Endodermal cell (in vitro differentiated cells): ENCODE data around the gene CACNA1H. TPM values are rescaled to one million over a fixed set of nuclear protein-coding genes. Genes with fewer than 3 reads are reported as not detected.
A peak's percentile ranks its signal among the peaks of the same experiment; 100 is the strongest.

ENCODE experiments used
- DNase-seq: peaks from one replicate; pipeline ENCODE4 v3.0.0-alpha.2; 2017
- H3K27ac ChIP-seq: 2 replicates; pipeline ENCODE4 v1.5.1; 2013; ENCODE audit warnings: mild to moderate bottlenecking, low read depth, low read length, moderate library complexity
- H3K27me3 ChIP-seq: 2 replicates; pipeline ENCODE4 v1.6.1; 2013; ENCODE audit warnings: mild to moderate bottlenecking, low read length, moderate library complexity; ENCODE audit not compliant: insufficient read depth, control insufficient read depth, poor library complexity, severe bottlenecking
- H3K36me3 ChIP-seq: 2 replicates; pipeline ENCODE4 v1.7.0; 2013; ENCODE audit warnings: mild to moderate bottlenecking, low read length, moderate library complexity; ENCODE audit not compliant: control insufficient read depth, insufficient read depth
- H3K4me1 ChIP-seq: one replicate; pipeline ENCODE4 v1.7.0; 2013; ENCODE audit warnings: low read length; ENCODE audit not compliant: control insufficient read depth, insufficient read depth
- H3K4me3 ChIP-seq: 2 replicates; pipeline ENCODE4 v1.5.1; 2013; ENCODE audit warnings: mild to moderate bottlenecking, low read length, moderate library complexity
- H3K9ac ChIP-seq: 2 replicates; pipeline ENCODE4 v1.6.1; 2013; ENCODE audit warnings: mild to moderate bottlenecking, low read length, moderate library complexity; ENCODE audit not compliant: poor library complexity, severe bottlenecking; ENCODE audit errors: extremely low read depth
- H3K9me3 ChIP-seq: 2 replicates; pipeline ENCODE4 v1.6.1; 2013; ENCODE audit warnings: mild to moderate bottlenecking, low read length, moderate library complexity; ENCODE audit not compliant: control insufficient read depth
- H3K27ac Mint-ChIP-seq: 2 replicates; pipeline ENCODE4 v1.8.0; 2020; ENCODE audit warnings: mixed read lengths
- H3K27me3 Mint-ChIP-seq: 2 replicates; pipeline ENCODE4 v1.8.0; 2021; ENCODE audit warnings: mild to moderate bottlenecking, mixed read lengths; ENCODE audit not compliant: insufficient read depth
- H3K36me3 Mint-ChIP-seq: 2 replicates; pipeline ENCODE4 v1.8.0; 2020; ENCODE audit warnings: low read depth, mixed read lengths
- H3K4me1 Mint-ChIP-seq: 2 replicates; pipeline ENCODE4 v1.8.0; 2020; ENCODE audit warnings: mixed read lengths
- H3K4me3 Mint-ChIP-seq: 2 replicates; pipeline ENCODE4 v1.8.0; 2020; ENCODE audit warnings: mild to moderate bottlenecking, moderate library complexity, mixed read lengths
- H3K9me3 Mint-ChIP-seq: 2 replicates; pipeline ENCODE4 v1.8.0; 2020; ENCODE audit warnings: mild to moderate bottlenecking, mixed read lengths
- CTCF ChIP-seq: fragments of 200-600 bp; sonication (generic); conservative IDR thresholded peaks from 2 replicates; pipeline ENCODE4 v1.5.0; 2021; ENCODE audit warnings: antibody characterized with exemption, mild to moderate bottlenecking
- WGBS, 2 experiments: methylation state at CpG; one replicate each; pipeline versions ENCODE4 v1.1.5 to v1.1.7; 2013; ENCODE audit warnings: missing lambda C conversion rate in 2 of 2, mixed read lengths in 1 of 2; ENCODE audit not compliant: insufficient coverage in 1 of 2, insufficient read length in 1 of 2; 5-methylcytosine and 5-hydroxymethylcytosine counted together
- total RNA-seq, 2 donors: library from RNA; stranded (reverse); fragmentation: NEBNext Ultra II Directional in 1 of 2; extraction: Animal tissue kit (Norgen Biotek cat#: 25700) in 1 of 2; gene quantifications; 2 replicates in 1 of 2; 3 replicates in 1 of 2; pipeline ENCODE4 v1.2.1, GENCODE V29; 2021

The CACNA1H gene
- total RNA-seq, 2 donors from 2014 or later = 31.6 to 45.0 TPM

- Mint-ChIP-seq H3K27ac (no peak overlapping the region), H3K4me3 (no peak overlapping the region), H3K36me3 (peaks cover 6% of the 10 kb centered on the region), H3K4me1 (no peaks in the 10 kb centered on the region), H3K27me3 (no peaks in the 10 kb centered on the region), H3K9me3 (no peaks in the 10 kb centered on the region)
- H3K36me3 ChIP-seq = no peaks in the 10 kb centered on the region
- H3K9ac ChIP-seq = no peak overlapping the region
- no peak overlapping the region for H3K4me3 ChIP-seq
- WGBS, 2 experiments = 90 to 94% methylated on average over 5 to 9 of the region's 9 CpGs
- no peaks in the 10 kb centered on the region for H3K4me1 ChIP-seq
- no peaks in the 10 kb centered on the region for H3K27me3 ChIP-seq
- H3K9me3 ChIP-seq = no peaks in the 10 kb centered on the region
- no peak overlapping the region for H3K27ac ChIP-seq
- no peak for DNase-seq
- no peak for TF ChIP-seq CTCF
These were observed 39.6 kb downstream of the CACNA1H start for GRCh38 chr16:1192384-1193073.

DNA sequence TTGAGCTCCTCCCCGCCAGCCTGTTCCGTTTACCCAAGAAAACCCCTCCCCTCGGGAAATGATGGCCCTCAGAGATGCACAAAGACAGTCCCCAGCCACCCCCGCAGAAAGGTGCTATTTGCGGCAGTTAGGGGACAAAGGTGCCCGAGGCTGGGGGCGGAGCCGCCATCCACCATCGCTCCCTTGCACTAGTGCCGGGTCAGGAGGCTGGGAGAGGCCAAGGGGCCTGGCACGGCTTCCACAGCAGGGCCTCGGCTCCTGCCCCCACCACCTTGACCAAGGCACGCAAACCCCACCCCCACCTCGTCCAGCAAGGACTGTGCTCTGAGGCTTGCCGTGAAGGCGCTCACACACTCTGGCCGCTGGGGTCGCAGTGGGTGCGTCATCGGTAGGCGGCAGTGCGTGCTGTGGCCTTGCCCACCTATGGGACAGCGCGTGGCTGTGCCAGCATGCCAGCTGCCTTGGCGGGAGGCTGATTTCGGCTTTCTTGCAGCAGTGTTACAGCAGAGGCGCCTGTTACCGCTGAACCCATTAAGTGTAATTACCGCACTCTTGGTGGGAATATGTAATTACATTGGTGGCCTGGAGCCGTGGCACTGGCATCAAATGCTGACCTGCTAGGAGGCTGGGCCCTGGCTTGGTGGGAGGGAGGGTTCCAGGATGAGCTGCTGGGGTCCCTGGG, 40.4 kb downstream of the CACNA1H start:
- H3K9ac ChIP-seq = no peak overlapping the region
- H3K4me1 Mint-ChIP-seq = no peaks in the 10 kb centered on the region
- no peaks in the 10 kb centered on the region for H3K9me3 Mint-ChIP-seq
- no peaks in the 10 kb centered on the region for H3K4me1 ChIP-seq
- H3K27ac ChIP-seq = no peak overlapping the region
- H3K4me3 ChIP-seq = no peak overlapping the region
- H3K36me3 Mint-ChIP-seq = peaks cover 6% of the 10 kb centered on the region
- DNase-seq = no peak
- no peak for TF ChIP-seq CTCF
- WGBS, 2 experiments = 88 to 90% methylated on average over 23 to 30 of the region's 30 CpGs
- H3K27me3 Mint-ChIP-seq = no peaks in the 10 kb centered on the region
- no peak overlapping the region for H3K4me3 Mint-ChIP-seq
- H3K9me3 ChIP-seq = no peaks in the 10 kb centered on the region
- H3K36me3 ChIP-seq = no peaks in the 10 kb centered on the region
- no peak overlapping the region for H3K27ac Mint-ChIP-seq
- no peaks in the 10 kb centered on the region for H3K27me3 ChIP-seq

GRCh38 chr16:1193825-1194581, 41.1 kb downstream of the CACNA1H start:
- peak; percentile 69 for DNase-seq
- Histone ChIP-seq H3K4me3 (no peak overlapping the region), H3K9ac (no peak overlapping the region), H3K27me3 (no peaks in the 10 kb centered on the region), H3K9me3 (no peaks in the 10 kb centered on the region), H3K4me1 (no peaks in the 10 kb centered on the region), H3K27ac (no peak overlapping the region), H3K36me3 (no peaks in the 10 kb centered on the region)
- peak; percentile 35 for TF ChIP-seq CTCF
- H3K4me1 Mint-ChIP-seq = no peaks in the 10 kb centered on the region
- no peak overlapping the region for H3K4me3 Mint-ChIP-seq
- H3K27ac Mint-ChIP-seq = no peak overlapping the region
- WGBS, 2 experiments = 88 to 97% methylated on average over 12 to 29 of the region's 29 CpGs
- peaks cover 6% of the 10 kb centered on the region for H3K36me3 Mint-ChIP-seq
- no peaks in the 10 kb centered on the region for H3K27me3 Mint-ChIP-seq
- no peaks in the 10 kb centered on the region for H3K9me3 Mint-ChIP-seq
